Measurements from ENCODE around the gene CNPY3.
"Not testable (repeated sequence)": the region's sequence is repeated elsewhere in the genome, so short reads cannot be mapped to it uniquely, and the experiment has no call there.

- TF ChIP-seq CTCF (IDR thresholded peaks at IDR 0.05; ENCODE audit: low read depth, low read length); EZH2phosphoT487 (IDR thresholded peaks at IDR 0.05; ENCODE audit: low read depth): not testable (repeated sequence)
These were observed 48.4 kb upstream of the CNPY3 start for GRCh38 chr6:42880871-42881270.

Data from OCI-LY3 (cell line).